IMR-90 (cell line): ENCODE results near the gene RAD51. TPM values are rescaled to one million over a fixed set of nuclear protein-coding genes. Genes with fewer than 3 reads are reported as not detected.

Experiments used
- ATAC-seq: fragments of 200-7000 bp; cut with Tn5 transposase; 2 replicates; pipeline ENCODE4 v1.9.1; 2020; ENCODE audit warnings: low read depth, mild to moderate bottlenecking, moderate library complexity
- BruUV-seq: library from RNA; stranded (reverse); fragments of 400-500 nt; replicated peaks from 2 replicates; lab custom pipeline; 2021; lab: Mats Ljungman, UMichigan
- CTCF ChIA-PET: fragments of 300-600 bp; formaldehyde crosslinking; extraction: SDS; loops from one replicate; lab custom pipeline; 2021; ENCODE audit warnings: antibody characterized with exemption; lab: Yijun Ruan, JAX
- POLR2A ChIA-PET: fragments of 300-600 bp; sonication (Branson Sonifier 250); formaldehyde crosslinking; loops from one replicate; lab custom pipeline; 2022; ENCODE audit warnings: antibody characterized with exemption; ENCODE audit not compliant: unreplicated experiment; lab: Charles Lee
- DNase-seq: peaks from one replicate; pipeline ENCODE4 v3.0.0; 2013
- H2AFZ ChIP-seq: replicated peaks from 2 replicates; pipeline ENCODE3; 2013; ENCODE audit warnings: low read length, mild to moderate bottlenecking; ENCODE audit not compliant: poor library complexity
- H2AK5ac ChIP-seq: 2 replicates; pipeline ENCODE4 v1.6.1; 2013; ENCODE audit warnings: low read depth, low read length, inconsistent platforms
- H2AK9ac ChIP-seq: replicated peaks from 2 replicates; pipeline ENCODE3; 2013; ENCODE audit warnings: mild to moderate bottlenecking, low read depth, low read length, moderate library complexity; ENCODE audit not compliant: poor library complexity
- H2BK120ac ChIP-seq: 2 replicates; pipeline ENCODE4 v1.6.1; 2013; ENCODE audit warnings: low read depth, low read length, inconsistent platforms
- H2BK15ac ChIP-seq: 3 replicates; pipeline ENCODE4 v1.6.1; 2013; ENCODE audit warnings: low read depth, low read length, inconsistent platforms
- H2BK20ac ChIP-seq: 2 replicates; pipeline ENCODE4 v1.6.1; 2013; ENCODE audit warnings: low read depth, mild to moderate bottlenecking, inconsistent platforms, low read length, moderate library complexity
- H2BK5ac ChIP-seq: 2 replicates; pipeline ENCODE4 v1.6.1; 2013; ENCODE audit warnings: mild to moderate bottlenecking, low read depth, low read length, inconsistent platforms; ENCODE audit not compliant: poor library complexity, severe bottlenecking
- H3K14ac ChIP-seq: replicated peaks from 2 replicates; pipeline ENCODE4 v1.6.1; 2013; ENCODE audit warnings: low read depth, low read length, inconsistent platforms
- H3K18ac ChIP-seq: 2 replicates; pipeline ENCODE4 v1.6.1; 2013; ENCODE audit warnings: low read depth, low read length, control low read depth
- H3K23ac ChIP-seq: 2 replicates; pipeline ENCODE4 v1.6.1; 2013; ENCODE audit warnings: low read depth, low read length, inconsistent platforms
- H3K27ac ChIP-seq: 2 replicates; pipeline ENCODE4 v1.5.1; 2013; ENCODE audit warnings: mild to moderate bottlenecking, control low read depth, low read length; ENCODE audit not compliant: insufficient read depth
- H3K27me3 ChIP-seq: 2 replicates; pipeline ENCODE4 v1.6.1; 2013; ENCODE audit warnings: low read length; ENCODE audit not compliant: control insufficient read depth, insufficient read depth
- H3K36me3 ChIP-seq: 2 replicates; pipeline ENCODE4 v1.6.1; 2013; ENCODE audit warnings: low read length, mixed read lengths; ENCODE audit not compliant: control insufficient read depth, insufficient read depth
- H3K4ac ChIP-seq: 2 replicates; pipeline ENCODE4 v1.6.1; 2013; ENCODE audit warnings: low read depth, low read length, inconsistent platforms
- H3K4me1 ChIP-seq: 2 replicates; pipeline ENCODE4 v1.6.1; 2013; ENCODE audit warnings: low read length, mixed read lengths; ENCODE audit not compliant: control insufficient read depth, insufficient read depth
- H3K4me2 ChIP-seq: 2 replicates; pipeline ENCODE4 v1.6.1; 2013; ENCODE audit warnings: low read depth, mild to moderate bottlenecking, control low read depth, low read length, moderate library complexity
- H3K4me3 ChIP-seq: 2 replicates; pipeline ENCODE4 v1.5.1; 2013; ENCODE audit warnings: low read depth, mild to moderate bottlenecking, control low read depth, low read length, moderate library complexity; ENCODE audit not compliant: insufficient read depth
- H3K56ac ChIP-seq: 2 replicates; pipeline ENCODE4 v1.6.1; 2013; ENCODE audit warnings: low read length, inconsistent platforms; ENCODE audit not compliant: insufficient read depth; ENCODE audit errors: extremely low read depth
- H3K79me1 ChIP-seq, 2 experiments: 2 replicates each; pipeline ENCODE4 v1.6.1; 2013; ENCODE audit warnings: low read length in 2 of 2, inconsistent platforms in 1 of 2, low read depth in 1 of 2
- H3K9ac ChIP-seq: 2 replicates; pipeline ENCODE4 v1.6.1; 2013; ENCODE audit warnings: low read depth, low read length, control low read depth
- H3K9me1 ChIP-seq: 2 replicates; pipeline ENCODE4 v1.6.1; 2013; ENCODE audit warnings: low read length, inconsistent platforms; ENCODE audit not compliant: insufficient read depth
- H3K9me3 ChIP-seq: 2 replicates; pipeline ENCODE4 v1.6.1; 2013; ENCODE audit warnings: low read length; ENCODE audit not compliant: control insufficient read depth, insufficient read depth
- H4K20me1 ChIP-seq: 2 replicates; pipeline ENCODE4 v1.6.1; 2013; ENCODE audit warnings: low read length, inconsistent platforms; ENCODE audit not compliant: insufficient read depth
- H4K5ac ChIP-seq: 2 replicates; pipeline ENCODE4 v1.6.1; 2013; ENCODE audit warnings: mild to moderate bottlenecking, low read depth, low read length, control low read depth
- H4K8ac ChIP-seq, 2 experiments: 2 replicates each; pipeline ENCODE4 v1.6.1; 2013; ENCODE audit warnings: low read depth in 2 of 2, low read length in 2 of 2, control low read depth in 1 of 2, inconsistent platforms in 1 of 2
- H4K91ac ChIP-seq: 2 replicates; pipeline ENCODE4 v1.6.1; 2013; ENCODE audit warnings: low read depth, low read length, inconsistent platforms; ENCODE audit not compliant: insufficient read depth
- MAZ ChIP-seq: IDR thresholded peaks from 2 replicates; pipeline ENCODE4 v1.6.1; 2012; ENCODE audit warnings: low read depth, mild to moderate bottlenecking, low read length, improper control_type of control experiment, moderate library complexity, borderline replicate concordance
- MXI1 ChIP-seq: IDR thresholded peaks from 2 replicates; pipeline ENCODE4 v1.6.1; 2012; ENCODE audit warnings: low read depth, mild to moderate bottlenecking, low read length, moderate library complexity, borderline replicate concordance
- WGBS, 2 experiments: methylation state at CpG; one replicate each; pipeline versions ENCODE4 v1.1.5 to v1.1.7; 2013; ENCODE audit warnings: missing lambda C conversion rate in 2 of 2; ENCODE audit not compliant: insufficient read length in 1 of 2; ENCODE audit errors: extremely low coverage in 2 of 2; 5-methylcytosine and 5-hydroxymethylcytosine counted together
- dilution Hi-C: fragments of 300-500 bp; cut with HindIII; formaldehyde crosslinking; loops from one replicate; pipeline ENCODE4 v1.14.3; 2018; ENCODE audit warnings: low sequenced_read_pairs; ENCODE audit not compliant: unreplicated experiment
- in situ Hi-C: fragments of 300-500 bp; cut with MboI; formaldehyde crosslinking; loops from 3 replicates; pipeline ENCODE4 v1.14.3; 2019; ENCODE audit warnings: low sequenced_read_pairs, inconsistent platforms, mixed read lengths
- intact Hi-C: fragments of 100-400 bp; cut with micrococcal nuclease; formaldehyde crosslinking; loops from 2 replicates; pipeline ENCODE4 v1.10.0; 2022
- microRNA-seq, 2 experiments: library from miRNA; stranded (forward) in 1 of 2; unstranded in 1 of 2; fragments of 10-50 nt in 1 of 2; fragments of <30 nt in 1 of 2; gene quantifications in 1 of 2; microRNA quantifications in 1 of 2; one replicate each; pipeline versions ENCODE3 to v1.1.0; 2013 to 2020; ENCODE audit not compliant: insufficient read depth in 1 of 2, insufficient read length in 1 of 2, unreplicated experiment in 1 of 2
- polyA plus RNA-seq, 3 experiments: library from polyadenylated mRNA; depleted of rRNA; stranded (reverse); fragments of >200 nt; gene quantifications; 2 replicates each; pipeline ENCODE4 v1.2.3, GENCODE V29; 2012; ENCODE audit warnings: low replicate concordance in 1 of 3
- small RNA-seq, 5 experiments: library from RNA; depleted of rRNA; stranded (forward); fragments of <200 nt; gene quantifications; one replicate each; pipeline ENCODE3, GENCODE V24; 2012
- total RNA-seq: library from RNA; depleted of rRNA; stranded (reverse); fragments of >200 nt; gene quantifications from 2 replicates; pipeline ENCODE4 v1.2.3, GENCODE V29; 2012; rRNA removed

RAD51 gene
- total and polyA plus RNA-seq, 2 of the 4 experiments (the other 2 are of a cell fraction), result 6.8 to 8.4 TPM

DNA sequence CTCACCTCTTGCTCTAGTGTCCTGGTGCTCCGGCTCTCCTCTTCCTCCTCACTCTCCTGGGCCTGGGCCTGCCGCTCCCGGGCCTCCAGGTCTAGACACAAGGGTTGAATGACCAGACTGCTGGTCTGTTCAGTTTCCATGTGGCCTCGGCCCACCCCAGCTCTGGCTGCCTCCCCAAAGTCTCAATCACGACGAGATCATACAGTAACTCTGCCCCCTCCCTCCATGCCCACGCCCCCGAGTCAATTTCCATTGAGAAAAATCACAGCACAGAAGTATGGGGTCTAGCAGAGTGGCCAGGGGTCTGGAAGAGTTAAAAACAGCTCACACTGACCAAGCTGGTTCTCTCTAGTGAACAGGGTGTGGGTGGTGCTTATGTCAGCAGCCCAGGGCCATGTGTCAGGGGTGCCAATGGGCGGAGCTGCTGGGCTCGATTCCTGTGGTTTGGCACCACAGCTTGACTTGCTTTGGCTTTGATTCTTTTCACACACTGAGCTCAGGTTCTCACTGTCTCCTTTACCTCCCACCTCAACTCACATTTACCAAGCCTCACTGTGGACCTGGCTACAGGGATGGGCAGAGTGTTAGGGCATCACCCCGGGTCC is 81.7 kb downstream of the RAD51 start:
- POLR2A ChIA-PET, result no interaction called here
- H2AK5ac ChIP-seq, result no peak overlapping the region
- H3K4me2 ChIP-seq, result no peak overlapping the region

More for the DNA sequence above, 81.7 kb downstream of the RAD51 start:
- no peak overlapping the region for H3K4ac ChIP-seq
- H3K56ac ChIP-seq, result no peak overlapping the region
- dilution Hi-C loops, result no loop called here
- WGBS, 2 experiments, result 95% methylated on average over 4 of the region's 11 CpGs; no CpG with 5 or more reads in 1 of the 2 experiments
- no peaks in the 10 kb centered on the region for H3K9me3 ChIP-seq
- H2BK15ac ChIP-seq, result no peak overlapping the region
- no peak overlapping the region for H4K91ac ChIP-seq
- H2BK120ac ChIP-seq, result no peak overlapping the region
- TF ChIP-seq MXI1, result 0 out of 2 replicates have a peak, but pooled peaks have one; percentile 30
- TF ChIP-seq MAZ, result no peak
- H3K79me1 ChIP-seq, result peaks cover 0 to 7% of the 10 kb centered on the region in 2 experiments; a peak in 1 of 4 replicates
- no peak overlapping the region for H2BK5ac ChIP-seq
- H3K9me1 ChIP-seq, result no peaks in the 10 kb centered on the region
- no peak overlapping the region for H3K18ac ChIP-seq
- no peaks in the 10 kb centered on the region for H3K27me3 ChIP-seq
- no peak overlapping the region for H2BK20ac ChIP-seq
- H2AK9ac ChIP-seq, result no peak overlapping the region
- peaks cover 3% of the 10 kb centered on the region; the same call in 1 of the 2 replicates for H4K20me1 ChIP-seq
- no peak overlapping the region for H3K14ac ChIP-seq
- H3K27ac ChIP-seq, result no peak overlapping the region
- no peak overlapping the region for H2AFZ ChIP-seq
- CTCF ChIA-PET, result no interaction called here
- H3K4me3 ChIP-seq, result no peak overlapping the region
- no peaks in the 10 kb centered on the region for H3K4me1 ChIP-seq
- peaks cover 57% of the 10 kb centered on the region for H3K36me3 ChIP-seq
- intact Hi-C loops, result no loop called here
- no peak overlapping the region for H3K23ac ChIP-seq
- no TSS peak for BruUV-seq
- in situ Hi-C loops, result no loop called here
- peak; percentile 68 for ATAC-seq
- DNase-seq, result peak; percentile 41
- no peak overlapping the region for H4K8ac ChIP-seq
- H3K9ac ChIP-seq, result no peak overlapping the region
- no peak overlapping the region for H4K5ac ChIP-seq

Small RNA genes within 50 kb of the gene (microRNA-seq; reads per million reads assigned to microRNA genes)
- not detected for gene SUMO2P15 (ENCODE audit: insufficient read depth, insufficient read length)

Small RNA genes within 50 kb of the gene (small RNA-seq; reads per million reads assigned to genes)
- gene SUMO2P15, result 0 reads per million in 5 experiments

Other genes starting within 250 kb of the RAD51 start
- gene CHST14, start 224.2 kb upstream of the RAD51 start, total RNA-seq, result 3.3 and 3.8 TPM in 2 replicates
- 19.5 and 20.6 TPM in 2 replicates for gene CHST14, start 224.2 kb upstream of the RAD51 start, polyA plus RNA-seq (2012; rRNA removed)
- 13.3 and 15.1 TPM in 2 replicates for gene CCDC32, start 130.1 kb upstream of the RAD51 start, total RNA-seq
- gene CCDC32, start 130.1 kb upstream of the RAD51 start, polyA plus RNA-seq (2012; rRNA removed), result 10.8 and 14.8 TPM in 2 replicates
- 11.9 and 13.4 TPM in 2 replicates for gene RPUSD2, start 125.9 kb upstream of the RAD51 start, total RNA-seq
- gene RPUSD2, start 125.9 kb upstream of the RAD51 start, polyA plus RNA-seq (2012; rRNA removed), result 7.2 and 7.4 TPM in 2 replicates
- 25.1 and 32.5 TPM in 2 replicates for gene KNL1, start 100.9 kb upstream of the RAD51 start, total RNA-seq
- gene KNL1, start 100.9 kb upstream of the RAD51 start, polyA plus RNA-seq (2012; rRNA removed), result 2.2 and 3.1 TPM in 2 replicates
- 14.7 and 17.5 TPM in 2 replicates for gene RMDN3, start 60.1 kb downstream of the RAD51 start, total RNA-seq
- gene RMDN3, start 60.1 kb downstream of the RAD51 start, polyA plus RNA-seq (2012; rRNA removed), result 23.4 and 25.7 TPM in 2 replicates
- 1.4 and 2.3 TPM in 2 replicates for gene GCHFR, start 68.9 kb downstream of the RAD51 start, total RNA-seq
- gene GCHFR, start 68.9 kb downstream of the RAD51 start, polyA plus RNA-seq (2012; rRNA removed), result 6.5 and 6.8 TPM in 2 replicates
- gene C15orf62, start 74.8 kb downstream of the RAD51 start, total RNA-seq, result under 0.01 TPM in 1 of 2 replicates, not detected in the other
- not detected in 2 replicates for gene C15orf62, start 74.8 kb downstream of the RAD51 start, polyA plus RNA-seq (2012; rRNA removed)
- 22.6 and 22.8 TPM in 2 replicates for gene ZFYVE19, start 111.9 kb downstream of the RAD51 start, total RNA-seq
- gene ZFYVE19, start 111.9 kb downstream of the RAD51 start, polyA plus RNA-seq (2012; rRNA removed), result 27.3 and 29.6 TPM in 2 replicates
- 58.3 and 107 TPM in 2 replicates for gene DNAJC17, start 112.3 kb downstream of the RAD51 start, total RNA-seq
- 58.6 and 77.1 TPM in 2 replicates for gene DNAJC17, start 112.3 kb downstream of the RAD51 start, polyA plus RNA-seq (2012; rRNA removed)
- not detected in 2 replicates for gene PPP1R14D, start 133.5 kb downstream of the RAD51 start, total RNA-seq
- not detected in 2 replicates for gene PPP1R14D, start 133.5 kb downstream of the RAD51 start, polyA plus RNA-seq (2012; rRNA removed)
- gene SPINT1, start 148.9 kb downstream of the RAD51 start, total RNA-seq, result 0.56 and 0.90 TPM in 2 replicates
- 1.8 and 2.1 TPM in 2 replicates for gene SPINT1, start 148.9 kb downstream of the RAD51 start, polyA plus RNA-seq (2012; rRNA removed)
- not detected in 2 replicates for gene RHOV, start 179.1 kb downstream of the RAD51 start, total RNA-seq
- 0.07 and 0.10 TPM in 2 replicates for gene RHOV, start 179.1 kb downstream of the RAD51 start, polyA plus RNA-seq (2012; rRNA removed)
- 30.0 and 32.3 TPM in 2 replicates for gene VPS18, start 199.3 kb downstream of the RAD51 start, total RNA-seq
- 19.3 and 20.8 TPM in 2 replicates for gene VPS18, start 199.3 kb downstream of the RAD51 start, polyA plus RNA-seq (2012; rRNA removed)
- 1.7 and 1.8 TPM in 2 replicates for gene DLL4, start 234.2 kb downstream of the RAD51 start, total RNA-seq
- 3.4 and 3.6 TPM in 2 replicates for gene DLL4, start 234.2 kb downstream of the RAD51 start, polyA plus RNA-seq (2012; rRNA removed)